Measurements from ENCODE around the gene USP7. TPM values are rescaled to one million over a fixed set of nuclear protein-coding genes. Genes with fewer than 3 reads are reported as not detected.

Gene USP7
- total and polyA plus RNA-seq, 10 of the 15 experiments (the other 5 are each of a cell fraction or from before 2014, with no cell fraction given), result 16.2 to 133 (median 60.5) TPM

GRCh38 chr16:8962393-8963009, 1.2 kb downstream of the USP7 start (continued):
- no peak for TF ChIP-seq NFYA (IDR thresholded peaks at IDR 0.05; ENCODE audit: borderline replicate concordance, low read depth, low read length)
- no peak for TF ChIP-seq KAT2A (conservative IDR thresholded peaks at IDR 0.05; ENCODE audit: control insufficient read depth, low read depth, low read length)
- TF ChIP-seq SMAD5 (IDR thresholded peaks at IDR 0.05; ENCODE audit: low read depth), result no peak
- TF ChIP-seq ATF3 (IDR thresholded peaks at IDR 0.05; ENCODE audit: borderline replicate concordance, extremely low read depth, low read depth, low read length), result no peak
- peak; percentile 60 for TF ChIP-seq POLR2AphosphoS5 (IDR thresholded peaks at IDR 0.05; ENCODE audit: low read length)
- peak; percentile 90 for TF ChIP-seq TCF12 (IDR thresholded peaks at IDR 0.05; ENCODE audit: low read depth, low read length)
- TF ChIP-seq RELA (IDR thresholded peaks at IDR 0.05; ENCODE audit: borderline replicate concordance, partially characterized antibody), result no peak
- TF ChIP-seq SMC3 (IDR thresholded peaks at IDR 0.05; ENCODE audit: borderline replicate concordance, low read length), result no peak
- TF ChIP-seq NFIC (IDR thresholded peaks at IDR 0.05; ENCODE audit: low read depth, low read length), result no peak
- TF ChIP-seq CTCF (IDR thresholded peaks at IDR 0.05 in 2 of 3, conservative IDR thresholded peaks at IDR 0.05 in 1 of 3; ENCODE audit: control insufficient read depth in 2 of 3, extremely low read depth in 1 of 3, insufficient read depth in 1 of 3, low read depth in 3 of 3, low read length in 3 of 3), result no peak; a peak in 1 of 6 replicates
- TF ChIP-seq RAD51 (IDR thresholded peaks at IDR 0.05), result no peak
- TF ChIP-seq STAT3 (IDR thresholded peaks at IDR 0.05; ENCODE audit: low read depth, low read length), result no peak
- no peak for TF ChIP-seq BCL3 (IDR thresholded peaks at IDR 0.05; ENCODE audit: borderline replicate concordance, insufficient read depth, low read depth, low read length, poor library complexity, severe bottlenecking)
- TF ChIP-seq EP300 (IDR thresholded peaks at IDR 0.05; ENCODE audit: borderline replicate concordance in 1 of 2, control insufficient read depth in 1 of 2, low read depth in 2 of 2, low read length in 2 of 2), result no peak
- TF ChIP-seq FOXM1 (IDR thresholded peaks at IDR 0.05; ENCODE audit: low read depth, low read length), result no peak
- TF ChIP-seq PML (IDR thresholded peaks at IDR 0.05; ENCODE audit: low read length), result no peak
- no peak for TF ChIP-seq CEBPB (IDR thresholded peaks at IDR 0.05; ENCODE audit: borderline replicate concordance in 1 of 2, low read depth in 2 of 2, low read length in 2 of 2)
- TF ChIP-seq CUX1 (IDR thresholded peaks at IDR 0.05; ENCODE audit: insufficient replicate concordance, low read depth, low read length), result no peak
- TF ChIP-seq PAX5 (IDR thresholded peaks at IDR 0.05; ENCODE audit: borderline replicate concordance, low read depth, low read length), result 0 out of 2 replicates have a peak, but pooled peaks have one; percentile 38
- no peak for TF ChIP-seq ZNF274 (IDR thresholded peaks at IDR 0.05; ENCODE audit: insufficient read depth, insufficient read length)
- peak; percentile 50 for TF ChIP-seq SIN3A (IDR thresholded peaks at IDR 0.05; ENCODE audit: low read depth, low read length)

All from GM12878 (cell line).